SK-N-SH treated with all-trans-retinoic acid at 6 μM for 48 hours (cell line): ENCODE results near the gene VANGL1.

ENCODE experiments used
- PATZ1 ChIP-seq: fragments of 250-450 bp; sonication (Bioruptor Pico); IDR thresholded peaks from 2 replicates; pipeline ENCODE4 v1.8.0; 2020; ENCODE audit warnings: mild to moderate bottlenecking, moderate library complexity, borderline replicate concordance
- RARB ChIP-seq: fragments of 250-450 bp; sonication (Bioruptor Pico); IDR thresholded peaks from 2 replicates; pipeline ENCODE4 v1.8.0; 2021; ENCODE audit warnings: mild to moderate bottlenecking, moderate library complexity
- TSHZ2 ChIP-seq: fragments of 250-450 bp; sonication (Bioruptor Pico); IDR thresholded peaks from 2 replicates; pipeline ENCODE4 v1.5.0; 2020; ENCODE audit warnings: mild to moderate bottlenecking, moderate library complexity
- ZC3H10 ChIP-seq: fragments of 250-450 bp; sonication (Bioruptor Pico); IDR thresholded peaks from 2 replicates; pipeline ENCODE4 v1.5.1; 2021; ENCODE audit warnings: mild to moderate bottlenecking, moderate library complexity

- TF ChIP-seq PATZ1 (no peak), RARB (CRISPR knock-in tag) (no peak), ZC3H10 (CRISPR knock-in tag) (no peak), TSHZ2 (CRISPR knock-in tag) (no peak)
These were observed 84.4 kb downstream of the VANGL1 start for GRCh38 chr1:115726161-115726560.
